Stimulated activated memory B cell treated with anti-CD40 and anti-IgM and Interleukin-4, amounts not matched to agents 10 μg/mL and 1 μg/mL and 100 μg/mL, for 72 hours (primary cell): Measurements from ENCODE around the gene KIRREL3.
"Not testable (repeated sequence)": the region's sequence is repeated elsewhere in the genome, so short reads cannot be mapped to it uniquely, and the experiment has no call there.

ENCODE experiments used
- ATAC-seq: fragments of 150-1000 bp; cut with Tn5 transposase; 2 replicates; pipeline ENCODE4 v1.10.0; 2021
- H3K27ac Mint-ChIP-seq: one replicate; pipeline ENCODE4 v1.8.0; 2022; ENCODE audit warnings: mild to moderate bottlenecking, mixed read lengths
- H3K27me3 Mint-ChIP-seq: one replicate; pipeline ENCODE4 v1.8.0; 2022; ENCODE audit warnings: mixed read lengths
- H3K36me3 Mint-ChIP-seq: one replicate; pipeline ENCODE4 v1.8.0; 2022; ENCODE audit warnings: mixed read lengths
- H3K4me1 Mint-ChIP-seq: one replicate; pipeline ENCODE4 v1.8.0; 2022; ENCODE audit warnings: mixed read lengths
- H3K4me3 Mint-ChIP-seq: one replicate; pipeline ENCODE4 v1.8.0; 2022; ENCODE audit warnings: mild to moderate bottlenecking, moderate library complexity, mixed read lengths
- H3K9me3 Mint-ChIP-seq: one replicate; pipeline ENCODE4 v1.8.0; 2022; ENCODE audit warnings: mixed read lengths

Gene KIRREL3

GRCh38 chr11:126398721-126399120 is 601.8 kb downstream of the KIRREL3 start:
- Mint-ChIP-seq H3K4me3 (no peak overlapping the region), H3K36me3 (peaks cover 8% of the 10 kb centered on the region), H3K4me1 (no peaks in the 10 kb centered on the region), H3K27me3 (peaks cover 22% of the 10 kb centered on the region), H3K9me3 (peaks cover 4% of the 10 kb centered on the region), H3K27ac (no peak overlapping the region)
- peak; percentile 13 for ATAC-seq

GRCh38 chr11:126398296-126398695 is 602.3 kb downstream of the KIRREL3 start:
- peak; percentile 44 for ATAC-seq
- Mint-ChIP-seq H3K27ac (no peak overlapping the region), H3K27me3 (peaks cover 24% of the 10 kb centered on the region), H3K36me3 (peaks cover 8% of the 10 kb centered on the region), H3K4me1 (no peaks in the 10 kb centered on the region), H3K4me3 (no peak overlapping the region), H3K9me3 (peaks cover 4% of the 10 kb centered on the region)

- Mint-ChIP-seq H3K36me3 (peaks cover 8% of the 10 kb centered on the region), H3K27me3 (peaks cover 33% of the 10 kb centered on the region), H3K4me1 (peaks cover 13% of the 10 kb centered on the region), H3K27ac (no peak overlapping the region), H3K9me3 (peaks cover 4% of the 10 kb centered on the region), H3K4me3 (no peak overlapping the region)
- ATAC-seq = no peak
Measured at GRCh38 chr11:126396965-126397364, 603.6 kb downstream of the KIRREL3 start.

- not testable (repeated sequence) for H3K36me3 Mint-ChIP-seq, H3K9me3 Mint-ChIP-seq, ATAC-seq, H3K27ac Mint-ChIP-seq, H3K4me3 Mint-ChIP-seq
- Mint-ChIP-seq H3K27me3 (peaks cover 26% of the 10 kb centered on the region), H3K4me1 (peaks cover 19% of the 10 kb centered on the region)
Measured at GRCh38 chr11:126396266-126396665, 604.3 kb downstream of the KIRREL3 start.

- H3K27ac Mint-ChIP-seq, ATAC-seq, H3K9me3 Mint-ChIP-seq, H3K4me3 Mint-ChIP-seq, H3K36me3 Mint-ChIP-seq: not testable (repeated sequence)
- peaks cover 21% of the 10 kb centered on the region for H3K27me3 Mint-ChIP-seq
- H3K4me1 Mint-ChIP-seq = peaks cover 19% of the 10 kb centered on the region
Measured at GRCh38 chr11:126395784-126396183, 604.8 kb downstream of the KIRREL3 start.

- H3K36me3 Mint-ChIP-seq, ATAC-seq, H3K27ac Mint-ChIP-seq, H3K4me3 Mint-ChIP-seq, H3K9me3 Mint-ChIP-seq: not testable (repeated sequence)
- Mint-ChIP-seq H3K27me3 (peaks cover 14% of the 10 kb centered on the region), H3K4me1 (peaks cover 19% of the 10 kb centered on the region)
Measured at GRCh38 chr11:126394634-126395072, 605.9 kb downstream of the KIRREL3 start.

GRCh38 chr11:126394036-126394435 is 606.5 kb downstream of the KIRREL3 start:
- Mint-ChIP-seq H3K27ac (no peak overlapping the region), H3K36me3 (no peaks in the 10 kb centered on the region), H3K4me1 (peaks cover 19% of the 10 kb centered on the region), H3K4me3 (no peak overlapping the region), H3K27me3 (peaks cover 14% of the 10 kb centered on the region), H3K9me3 (no peaks in the 10 kb centered on the region)
- ATAC-seq = no peak

GRCh38 chr11:126393143-126393542 is 607.4 kb downstream of the KIRREL3 start:
- Mint-ChIP-seq H3K27ac (no peak overlapping the region), H3K9me3 (no peaks in the 10 kb centered on the region), H3K4me1 (peaks cover 19% of the 10 kb centered on the region), H3K4me3 (no peak overlapping the region), H3K36me3 (no peaks in the 10 kb centered on the region), H3K27me3 (peaks cover 14% of the 10 kb centered on the region)
- no peak for ATAC-seq

- Mint-ChIP-seq H3K4me3 (no peak overlapping the region), H3K4me1 (peaks cover 19% of the 10 kb centered on the region)
Measured at GRCh38 chr11:126392633-126393013, 607.9 kb downstream of the KIRREL3 start.

GRCh38 chr11:126391970-126392632 is 608.5 kb downstream of the KIRREL3 start:
- Mint-ChIP-seq H3K4me1 (peaks cover 19% of the 10 kb centered on the region), H3K27ac (no peak overlapping the region)
- ATAC-seq = peak; percentile 83

More at GRCh38 chr11:126392633-126393013, 607.9 kb downstream of the KIRREL3 start:
- H3K27me3 Mint-ChIP-seq = peaks cover 14% of the 10 kb centered on the region
- H3K9me3 Mint-ChIP-seq = no peaks in the 10 kb centered on the region
- H3K36me3 Mint-ChIP-seq = no peaks in the 10 kb centered on the region
- no peak for ATAC-seq
- no peak overlapping the region for H3K27ac Mint-ChIP-seq

GRCh38 chr11:126391286-126391954 is 609.1 kb downstream of the KIRREL3 start:
- Mint-ChIP-seq H3K4me3 (no peak overlapping the region), H3K4me1 (peaks cover 19% of the 10 kb centered on the region), H3K27ac (no peak overlapping the region), H3K36me3 (no peaks in the 10 kb centered on the region), H3K9me3 (no peaks in the 10 kb centered on the region), H3K27me3 (peaks cover 14% of the 10 kb centered on the region)
- ATAC-seq = no peak

More at GRCh38 chr11:126391970-126392632, 608.5 kb downstream of the KIRREL3 start:
- Mint-ChIP-seq H3K36me3 (no peaks in the 10 kb centered on the region), H3K4me3 (no peak overlapping the region), H3K9me3 (no peaks in the 10 kb centered on the region), H3K27me3 (peaks cover 14% of the 10 kb centered on the region)

- H3K27me3 Mint-ChIP-seq = peaks cover 14% of the 10 kb centered on the region
- H3K4me3 Mint-ChIP-seq = no peak overlapping the region
- H3K4me1 Mint-ChIP-seq = peaks cover 19% of the 10 kb centered on the region
- no peaks in the 10 kb centered on the region for H3K9me3 Mint-ChIP-seq
- ATAC-seq = no peak
- no peak overlapping the region for H3K27ac Mint-ChIP-seq
- no peaks in the 10 kb centered on the region for H3K36me3 Mint-ChIP-seq
Measured at GRCh38 chr11:126390272-126390867, 610.2 kb downstream of the KIRREL3 start.

- ATAC-seq = no peak
- no peak overlapping the region for H3K4me3 Mint-ChIP-seq
- no peaks in the 10 kb centered on the region for H3K36me3 Mint-ChIP-seq
- peak overlapping the region; percentile 38 for H3K27ac Mint-ChIP-seq
- H3K9me3 Mint-ChIP-seq = no peaks in the 10 kb centered on the region
- peaks cover 7% of the 10 kb centered on the region for H3K27me3 Mint-ChIP-seq
- H3K4me1 Mint-ChIP-seq = peaks cover 16% of the 10 kb centered on the region
Measured at GRCh38 chr11:126387857-126388256, 612.7 kb downstream of the KIRREL3 start.

- ATAC-seq, H3K4me3 Mint-ChIP-seq, H3K27me3 Mint-ChIP-seq, H3K27ac Mint-ChIP-seq, H3K36me3 Mint-ChIP-seq, H3K4me1 Mint-ChIP-seq, H3K9me3 Mint-ChIP-seq: not testable (repeated sequence)
Measured at GRCh38 chr11:126386729-126387071, 613.9 kb downstream of the KIRREL3 start.

- H3K27me3 Mint-ChIP-seq = no peaks in the 10 kb centered on the region
- H3K9me3 Mint-ChIP-seq = no peaks in the 10 kb centered on the region
- H3K36me3 Mint-ChIP-seq = no peaks in the 10 kb centered on the region
- no peak overlapping the region for H3K27ac Mint-ChIP-seq
- ATAC-seq = no peak
- H3K4me1 Mint-ChIP-seq = no peaks in the 10 kb centered on the region
- H3K4me3 Mint-ChIP-seq = no peak overlapping the region
Measured at GRCh38 chr11:126385991-126386728, 614.4 kb downstream of the KIRREL3 start.
